ENCODE results near the gene TSPAN9.

DNA sequence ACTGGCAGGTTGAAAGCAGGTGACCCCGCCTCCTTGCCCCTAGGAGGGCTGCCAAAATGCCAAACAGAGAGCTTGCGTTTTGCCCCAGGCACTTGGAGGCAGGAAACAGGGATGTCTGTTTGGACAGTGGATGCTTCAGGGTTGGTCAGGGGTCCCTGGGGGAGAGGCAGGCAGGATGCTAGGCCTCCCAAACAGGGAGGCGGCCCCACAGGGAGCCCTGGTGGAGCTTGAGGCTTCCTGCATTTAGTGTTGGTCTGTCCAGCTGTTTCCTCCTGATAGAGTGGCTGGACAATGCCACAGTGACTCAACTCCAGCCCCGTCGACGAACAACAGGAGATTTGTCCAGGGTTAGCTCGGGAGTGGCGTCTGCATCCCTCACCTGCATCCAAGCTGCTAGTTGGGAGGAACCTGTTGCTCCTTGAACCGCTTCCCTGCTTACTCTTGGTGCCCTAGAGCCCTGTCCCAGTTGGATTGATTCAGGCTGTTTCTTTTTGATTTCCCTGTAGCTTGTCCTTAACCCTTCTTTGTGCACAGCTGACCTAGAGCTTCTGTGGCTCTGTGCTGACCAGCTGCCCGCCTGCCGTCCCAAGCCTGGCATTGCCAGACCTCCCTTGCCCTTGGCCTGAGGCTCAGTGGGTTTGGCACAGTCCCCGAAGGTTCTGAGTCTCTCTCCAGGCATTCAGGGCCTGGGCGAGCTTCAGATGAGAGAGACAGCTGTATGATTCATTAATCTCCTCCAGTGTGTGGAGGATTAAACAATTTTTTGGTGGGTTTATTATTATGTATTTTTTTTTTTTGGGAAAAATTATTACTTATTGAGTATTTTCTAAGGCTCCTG lies 45.9 kb downstream of the TSPAN9 start:
- TF ChIP-seq, protein P1, sequence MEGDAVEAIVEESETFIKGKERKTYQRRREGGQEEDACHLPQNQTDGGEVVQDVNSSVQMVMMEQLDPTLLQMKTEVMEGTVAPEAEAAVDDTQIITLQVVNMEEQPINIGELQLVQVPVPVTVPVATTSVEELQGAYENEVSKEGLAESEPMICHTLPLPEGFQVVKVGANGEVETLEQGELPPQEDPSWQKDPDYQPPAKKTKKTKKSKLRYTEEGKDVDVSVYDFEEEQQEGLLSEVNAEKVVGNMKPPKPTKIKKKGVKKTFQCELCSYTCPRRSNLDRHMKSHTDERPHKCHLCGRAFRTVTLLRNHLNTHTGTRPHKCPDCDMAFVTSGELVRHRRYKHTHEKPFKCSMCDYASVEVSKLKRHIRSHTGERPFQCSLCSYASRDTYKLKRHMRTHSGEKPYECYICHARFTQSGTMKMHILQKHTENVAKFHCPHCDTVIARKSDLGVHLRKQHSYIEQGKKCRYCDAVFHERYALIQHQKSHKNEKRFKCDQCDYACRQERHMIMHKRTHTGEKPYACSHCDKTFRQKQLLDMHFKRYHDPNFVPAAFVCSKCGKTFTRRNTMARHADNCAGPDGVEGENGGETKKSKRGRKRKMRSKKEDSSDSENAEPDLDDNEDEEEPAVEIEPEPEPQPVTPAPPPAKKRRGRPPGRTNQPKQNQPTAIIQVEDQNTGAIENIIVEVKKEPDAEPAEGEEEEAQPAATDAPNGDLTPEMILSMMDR (IDR thresholded peaks at IDR 0.05) = peak in 1 of 3 experiments; percentile 19
- TF ChIP-seq POLR2A (IDR thresholded peaks at IDR 0.05; ENCODE audit: low read depth) = no peak
